Activated CD4-positive, alpha-beta T cell treated with anti-CD3 and anti-CD28 coated beads, Interleukin-2, amount 50 U/mL, for 4 hours (primary cell): ENCODE data around the gene MASP1.
"Not testable (repeated sequence)": the region's sequence is repeated elsewhere in the genome, so short reads cannot be mapped to it uniquely, and the experiment has no call there.

Experiments
- DNase-seq, 2 experiments: peaks; one replicate each; pipeline ENCODE4 v3.0.0-alpha.2; 2020

Gene MASP1

DNA sequence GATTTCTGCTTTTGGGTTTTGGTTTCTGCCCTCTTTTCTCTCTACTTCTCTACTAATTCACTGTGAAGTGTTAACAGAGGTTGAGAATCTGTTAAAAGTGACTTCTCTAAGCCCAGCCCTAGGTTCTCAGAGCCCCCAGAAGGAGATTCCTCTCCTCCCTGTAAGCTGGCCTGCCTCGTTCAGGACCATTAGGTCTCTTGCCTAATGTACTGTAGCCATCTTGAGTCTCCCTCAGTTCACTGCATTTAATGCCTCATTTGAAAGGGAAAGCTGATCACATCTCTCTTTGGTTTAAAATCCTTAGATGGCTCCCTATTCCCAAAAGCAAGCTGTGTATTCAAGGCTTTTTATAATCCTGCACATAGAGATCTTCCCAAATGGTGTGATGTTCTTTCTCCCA, 77.9 kb downstream of the MASP1 start:
- DNase-seq, result no peak

- DNase-seq, result no peak
These were observed 78.8 kb downstream of the MASP1 start for GRCh38 chr3:187212705-187213104.

- DNase-seq, result no peak
These were observed 79.4 kb downstream of the MASP1 start for GRCh38 chr3:187212196-187212545.

DNA sequence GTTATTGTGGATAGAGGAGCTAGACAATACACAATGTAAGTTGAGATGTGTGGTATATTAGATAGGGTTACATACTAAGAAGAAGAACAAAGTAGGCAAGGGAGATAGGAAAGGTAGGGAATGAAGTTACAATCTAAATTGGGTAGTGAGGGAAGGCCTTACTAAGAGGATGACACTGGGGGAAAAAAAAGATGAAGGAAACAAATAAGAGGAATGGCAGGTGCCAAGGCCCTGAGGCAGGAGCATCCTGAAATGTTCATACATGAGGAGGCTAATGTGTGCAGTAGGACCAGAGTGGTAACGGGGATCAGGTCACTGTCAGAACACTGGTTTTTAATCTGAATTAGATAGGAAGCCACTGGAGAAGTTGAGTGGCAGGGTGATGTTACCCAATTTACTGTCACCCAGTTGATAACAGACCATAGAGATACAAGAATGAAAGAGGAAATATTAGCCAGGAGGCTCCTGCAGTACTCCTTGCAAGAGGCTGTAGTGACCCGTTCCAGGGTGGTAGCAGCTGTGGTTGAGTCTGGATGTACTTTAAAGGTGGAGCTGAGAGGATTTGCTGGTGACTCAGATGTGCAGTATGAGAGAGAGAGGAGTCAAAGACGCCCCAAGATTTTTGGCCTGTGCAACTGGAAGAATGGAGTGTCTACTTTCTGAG, 79.9 kb downstream of the MASP1 start:
- no peak for DNase-seq

GRCh38 chr3:187210545-187211327, 80.8 kb downstream of the MASP1 start:
- DNase-seq, result no peak

GRCh38 chr3:187210091-187210490, 81.4 kb downstream of the MASP1 start:
- DNase-seq, result no peak

GRCh38 chr3:187209491-187209890, 82.0 kb downstream of the MASP1 start:
- DNase-seq, result no peak

DNA sequence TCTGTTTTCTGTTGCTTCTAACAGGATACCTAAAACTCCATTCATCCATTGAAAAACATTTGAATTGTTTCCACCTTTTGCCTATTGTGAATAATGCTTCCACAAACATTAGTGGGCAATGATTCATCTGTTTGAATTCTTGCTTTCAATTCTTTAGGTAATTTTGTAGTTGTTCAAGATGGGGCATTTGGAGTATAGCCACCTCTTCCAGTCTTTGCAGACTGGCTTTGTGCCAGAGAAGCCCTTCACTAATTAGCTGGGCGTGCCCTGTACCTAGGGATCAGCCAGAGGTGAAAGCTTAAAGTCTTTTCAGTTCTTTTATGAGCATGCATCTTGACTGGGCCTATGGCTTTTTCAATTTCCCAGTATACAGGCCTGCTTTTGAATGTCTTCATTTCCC, 83.4 kb downstream of the MASP1 start:
- no peak for DNase-seq

DNA sequence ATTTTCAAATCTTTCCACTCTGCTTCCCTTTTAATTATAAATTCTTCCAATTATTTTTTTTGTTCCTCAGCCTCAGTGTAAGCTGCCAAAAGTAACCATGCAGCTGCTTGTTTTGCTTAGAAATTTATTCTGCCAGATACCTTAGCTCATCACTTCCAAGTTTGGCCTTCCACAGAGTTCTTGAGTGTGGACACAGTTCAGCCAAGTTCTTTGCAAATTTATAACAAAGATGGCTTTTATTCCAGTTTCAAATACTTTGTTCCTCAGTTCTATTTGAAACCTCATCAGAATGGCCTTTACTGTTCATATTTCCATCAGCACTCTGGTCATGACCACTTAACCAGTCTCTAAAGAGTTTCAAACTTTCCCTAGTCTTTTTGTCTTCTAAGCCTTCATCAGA, 83.9 kb downstream of the MASP1 start:
- DNase-seq, result no peak

DNA sequence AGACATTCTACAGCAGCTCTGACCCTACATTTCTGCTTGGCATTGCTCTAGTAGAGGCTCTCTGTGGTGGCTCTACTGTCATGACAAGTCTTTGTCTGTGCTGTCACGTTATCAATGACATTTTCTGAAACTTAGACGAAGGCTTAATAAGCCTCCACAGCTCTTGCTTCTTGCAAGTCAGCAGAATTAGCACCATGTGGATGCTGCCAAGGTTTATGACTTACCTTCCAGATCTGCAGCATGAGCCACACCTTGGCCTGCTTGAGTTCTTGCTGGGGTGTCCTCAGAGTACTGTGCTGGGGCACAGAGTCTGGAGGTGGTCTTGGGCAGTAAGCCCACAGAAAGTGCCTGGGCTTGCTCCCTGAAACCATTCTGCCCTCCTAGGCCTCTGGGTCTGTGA, 84.5 kb downstream of the MASP1 start:
- no peak for DNase-seq

- DNase-seq, result no peak
These were observed 85.9 kb downstream of the MASP1 start for GRCh38 chr3:187205683-187206082.

DNA sequence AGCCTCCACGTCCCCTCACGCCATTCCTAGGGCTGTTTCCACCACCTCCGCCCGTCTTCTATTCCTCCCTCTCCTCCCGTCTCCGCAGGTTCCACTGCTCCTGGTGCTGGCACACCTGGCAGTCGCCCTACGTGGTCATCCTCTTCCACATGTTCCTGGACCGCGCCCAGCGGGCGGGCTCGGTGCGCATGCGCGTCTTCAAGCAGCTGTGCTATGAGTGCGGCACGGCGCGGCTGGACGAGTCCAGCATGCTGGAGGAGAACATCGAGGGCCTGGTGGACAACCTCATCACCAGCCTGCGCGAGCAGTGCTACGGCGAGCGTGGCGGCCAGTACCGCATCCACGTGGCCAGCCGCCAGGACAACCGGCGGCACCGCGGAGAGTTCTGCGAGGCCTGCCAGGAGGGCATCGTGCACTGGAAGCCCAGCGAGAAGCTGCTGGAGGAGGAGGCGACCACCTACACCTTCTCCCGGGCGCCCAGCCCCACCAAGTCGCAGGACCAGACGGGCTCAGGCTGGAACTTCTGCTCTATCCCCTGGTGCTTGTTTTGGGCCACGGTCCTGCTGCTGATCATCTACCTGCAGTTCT, 92.0 kb downstream of the MASP1 start:
- DNase-seq, result not testable (repeated sequence)

DNA sequence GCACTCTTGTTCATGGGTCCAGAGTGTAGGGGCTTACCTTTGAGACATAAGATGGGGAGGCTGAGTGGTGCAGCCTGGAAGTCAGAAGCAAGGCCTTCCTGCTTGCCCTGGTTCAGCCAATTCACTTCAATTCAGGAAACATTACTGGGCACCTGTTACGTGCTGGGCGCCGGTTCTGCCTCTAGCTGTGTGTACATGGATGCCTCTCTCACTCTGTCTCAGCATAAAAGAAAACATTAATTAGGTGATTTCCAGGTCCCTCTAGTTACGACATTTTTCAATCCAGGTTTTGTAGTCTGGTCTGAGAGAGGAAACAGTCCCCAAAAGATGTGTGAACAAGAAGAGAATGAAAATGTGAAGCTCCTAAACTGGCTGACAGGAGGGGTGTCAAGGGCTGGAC, 93.0 kb downstream of the MASP1 start:
- DNase-seq, result no peak

GRCh38 chr3:187197335-187197649, 94.2 kb downstream of the MASP1 start, which contains the start of gene RTP1:
Gene RTP1 (plus strand): TSS chr3:187197486. CDS start chr3:187197516, 30 bp downstream.
- DNase-seq, result no peak

DNA sequence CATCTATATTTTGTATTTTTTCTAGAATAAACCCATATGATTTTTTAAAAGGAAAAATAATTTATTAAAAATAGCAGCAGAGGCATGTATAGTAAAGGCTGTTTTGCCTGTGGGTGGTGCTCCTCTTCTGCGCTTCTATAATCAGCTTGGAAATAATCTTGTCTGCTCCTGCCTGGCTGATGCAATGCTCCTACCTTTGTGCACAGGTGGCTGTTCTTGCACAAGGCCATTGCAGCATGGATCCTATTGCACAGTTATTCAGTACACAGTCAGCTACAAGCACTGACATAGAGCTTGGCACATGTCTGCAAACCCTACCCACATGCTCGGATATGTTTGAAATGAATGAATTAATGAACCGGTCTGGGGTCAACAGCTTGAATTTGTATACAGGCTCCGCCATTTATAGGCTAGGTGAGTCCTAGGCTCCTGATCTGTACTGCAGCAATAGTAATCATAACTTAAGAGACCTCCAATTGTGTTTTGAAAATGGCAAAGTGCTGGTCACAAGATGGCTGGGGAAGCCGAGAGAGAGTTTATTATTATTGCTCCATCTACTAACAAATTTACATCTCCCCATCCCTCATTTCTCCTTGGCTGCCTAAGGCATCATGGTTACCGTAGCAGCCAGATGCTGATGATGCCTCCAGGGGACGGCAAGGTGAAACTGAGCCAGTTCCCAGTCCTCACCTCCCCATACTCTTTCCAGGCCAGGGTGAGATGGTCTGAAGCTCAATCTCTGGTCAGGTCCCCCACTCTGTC, 94.8 kb downstream of the MASP1 start:
- DNase-seq, result no peak

- DNase-seq, result no peak
These were observed 98.4 kb downstream of the MASP1 start for GRCh38 chr3:187193181-187193580.

DNA sequence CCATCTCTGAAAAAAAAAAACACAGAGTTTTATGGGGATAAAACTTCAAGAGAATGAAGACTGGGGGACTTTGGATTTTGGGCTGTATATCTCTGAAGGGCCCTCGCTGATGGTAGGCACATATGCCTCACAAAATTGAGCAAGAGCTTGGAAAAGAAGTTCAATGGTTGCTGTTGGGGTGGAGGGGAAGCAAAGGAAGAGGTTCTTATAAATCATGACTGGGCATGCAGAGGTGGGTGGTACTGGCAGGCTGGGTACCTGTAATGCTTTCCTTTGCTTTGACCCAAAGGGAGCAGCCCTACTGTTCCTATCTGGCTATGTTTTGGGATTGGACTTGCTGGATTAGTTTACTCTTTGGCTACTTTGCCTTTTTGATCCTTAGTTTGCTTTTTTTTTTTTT, 100.3 kb downstream of the MASP1 start:
- no peak for DNase-seq

GRCh38 chr3:187188931-187189330, 102.6 kb downstream of the MASP1 start:
- no peak for DNase-seq

- no peak for DNase-seq
These were observed 104.6 kb downstream of the MASP1 start for GRCh38 chr3:187186801-187187421.

DNA sequence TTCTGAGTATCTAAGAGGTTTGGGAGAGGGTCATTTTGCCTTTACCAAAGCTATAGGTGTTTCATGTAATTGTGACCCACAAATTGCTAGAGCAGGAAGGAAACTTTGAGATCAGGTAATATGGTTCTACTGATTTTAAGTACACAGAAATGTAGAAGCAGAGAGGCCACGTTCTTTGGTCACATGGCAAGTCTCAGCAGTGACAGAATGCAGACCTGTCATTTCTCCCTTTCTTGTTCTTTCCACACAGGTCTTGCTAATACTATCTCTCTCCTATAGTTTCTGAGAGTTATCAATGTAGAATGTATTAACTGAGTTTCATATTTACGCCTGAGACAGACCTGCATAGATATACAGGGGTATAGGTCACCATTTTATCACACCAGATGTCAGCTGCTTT, 105.2 kb downstream of the MASP1 start:
- DNase-seq, result no peak

- no peak for DNase-seq
These were observed 105.8 kb downstream of the MASP1 start for GRCh38 chr3:187185759-187186158.
